Left cardiac atrium (tissue), 2 donors: ENCODE data around the gene CFAP299. TPM values are rescaled to one million over a fixed set of nuclear protein-coding genes. Genes with fewer than 3 reads are reported as not detected.

Experiments
- total RNA-seq, 2 donors: library from RNA; stranded (reverse); fragmentation: NEBNext Ultra II Directional; extraction: Animal tissue kit (Norgen Biotek cat#: 25700); gene quantifications; one replicate each; pipeline ENCODE4 v1.2.1, GENCODE V29; 2021
- donor health status: DM: no; HTN: yes; CAD: no; lungs with severe emphysema.
- donor health status: DM: yes; HTN: yes; CAD: no.

The CFAP299 gene
- total RNA-seq, 2 donors from 2014 or later: not detected

Other genes with a start within 250 kb of the CFAP299 start
- 1 to 10 TPM; 1.5 to 2.0 TPM for gene PRDM8, start 138.2 kb upstream of the CFAP299 start, total RNA-seq
- gene FGF5, start 69.1 kb upstream of the CFAP299 start, total RNA-seq: not detected